COLO668 (cell line): ENCODE data around the gene SLC12A8.

Experiments
- DNase-seq: peaks from one replicate; lab custom pipeline; 2025; ENCODE audit not compliant: unreplicated experiment; lab: John Stamatoyannopoulos, UW

The SLC12A8 gene

GRCh38 chr3:125033616-125034015 is 178.9 kb downstream of the SLC12A8 start:
- no peak for DNase-seq

DNA sequence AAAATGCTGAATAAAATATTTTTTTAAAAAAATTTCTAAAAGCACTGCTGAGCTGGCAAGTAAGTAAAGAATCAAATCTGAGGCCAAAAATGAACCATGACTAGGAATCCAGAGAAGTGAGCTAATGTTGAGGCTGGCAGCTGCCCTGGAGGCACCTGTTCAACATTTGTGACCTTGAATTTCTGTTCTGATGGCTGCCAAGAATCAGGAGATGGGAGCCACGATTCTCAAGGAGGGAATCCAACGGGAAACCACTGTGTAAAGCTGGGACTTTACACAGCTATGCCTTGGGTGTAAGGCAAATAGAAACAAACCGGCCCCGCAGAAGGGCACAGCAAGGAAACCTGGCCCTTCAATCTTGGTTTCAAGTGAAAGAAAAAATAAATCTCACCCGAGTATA is 179.4 kb downstream of the SLC12A8 start:
- no peak for DNase-seq

GRCh38 chr3:125032683-125033082 is 179.9 kb downstream of the SLC12A8 start:
- no peak for DNase-seq
